H9 (cell line): ENCODE measurements around the gene ZBTB20. TPM values are rescaled to one million over a fixed set of nuclear protein-coding genes. Genes with fewer than 3 reads are reported as not detected.

Experiments
- DNase-seq: peaks from one replicate; pipeline ENCODE4 v3.0.0-alpha.2; 2017
- H2AFZ ChIP-seq: one replicate; pipeline ENCODE4 v1.6.1; 2013; ENCODE audit warnings: mild to moderate bottlenecking, low read length, control low read depth, moderate library complexity
- H2AK5ac ChIP-seq: 2 replicates; pipeline ENCODE4 v1.6.1; 2013; ENCODE audit warnings: low read length, control low read depth, mixed read lengths; ENCODE audit not compliant: insufficient read length
- H2BK120ac ChIP-seq: one replicate; pipeline ENCODE4 v1.6.1; 2013; ENCODE audit warnings: low read depth, mild to moderate bottlenecking, low read length, control low read depth, inconsistent platforms; ENCODE audit not compliant: poor library complexity, severe bottlenecking
- H2BK12ac ChIP-seq: 2 replicates; pipeline ENCODE4 v1.6.1; 2013; ENCODE audit warnings: low read length, control low read depth, mixed read lengths, low read depth; ENCODE audit not compliant: insufficient read length
- H2BK15ac ChIP-seq: 2 replicates; pipeline ENCODE4 v1.6.1; 2013; ENCODE audit warnings: low read depth, low read length, control low read depth
- H2BK20ac ChIP-seq: one replicate; pipeline ENCODE4 v1.6.1; 2013; ENCODE audit warnings: low read depth, mild to moderate bottlenecking, low read length, control low read depth, inconsistent platforms; ENCODE audit not compliant: poor library complexity, severe bottlenecking
- H2BK5ac ChIP-seq: 2 replicates; pipeline ENCODE4 v1.6.1; 2013; ENCODE audit warnings: low read length, control low read depth, mixed read lengths; ENCODE audit not compliant: insufficient read length
- H3K14ac ChIP-seq: 2 replicates; pipeline ENCODE4 v1.6.1; 2013; ENCODE audit warnings: low read length, control low read depth; ENCODE audit not compliant: insufficient read depth
- H3K18ac ChIP-seq: 2 replicates; pipeline ENCODE4 v1.6.1; 2013; ENCODE audit warnings: low read depth, mild to moderate bottlenecking, mixed read lengths, low read length, control low read depth; ENCODE audit not compliant: insufficient read length
- H3K23ac ChIP-seq: 2 replicates; pipeline ENCODE4 v1.6.1; 2013; ENCODE audit warnings: low read length, control low read depth, mixed read lengths, low read depth; ENCODE audit not compliant: insufficient read length
- H3K23me2 ChIP-seq: 2 replicates; pipeline ENCODE4 v1.6.1; 2013; ENCODE audit warnings: low read depth, mild to moderate bottlenecking, mixed read lengths, low read length, control low read depth; ENCODE audit not compliant: insufficient read length, poor library complexity, severe bottlenecking
- H3K27ac ChIP-seq: 2 replicates; pipeline ENCODE4 v1.5.1; 2013; ENCODE audit warnings: low read length, control low read depth, mixed read lengths, low read depth; ENCODE audit not compliant: insufficient read length
- H3K27me3 ChIP-seq: 2 replicates; pipeline ENCODE4 v1.6.1; 2013; ENCODE audit warnings: low read length, control low read depth, inconsistent platforms; ENCODE audit not compliant: insufficient read depth
- H3K4ac ChIP-seq: 2 replicates; pipeline ENCODE4 v1.6.1; 2013; ENCODE audit warnings: low read depth, mild to moderate bottlenecking, control low read depth, inconsistent platforms, low read length, moderate library complexity
- H3K4me1 ChIP-seq: 2 replicates; pipeline ENCODE4 v1.6.1; 2013; ENCODE audit warnings: low read length, control low read depth, inconsistent platforms; ENCODE audit not compliant: insufficient read depth
- H3K4me2 ChIP-seq: 2 replicates; pipeline ENCODE4 v1.6.1; 2013; ENCODE audit warnings: low read length, control low read depth, mixed read lengths; ENCODE audit not compliant: insufficient read length, insufficient read depth
- H3K56ac ChIP-seq: 2 replicates; pipeline ENCODE4 v1.6.1; 2013; ENCODE audit warnings: low read depth, mild to moderate bottlenecking, mixed read lengths, low read length, control low read depth; ENCODE audit not compliant: insufficient read length
- H3K79me1 ChIP-seq: 2 replicates; pipeline ENCODE4 v1.6.1; 2013; ENCODE audit warnings: low read depth, mild to moderate bottlenecking, moderate library complexity, low read length, control low read depth, inconsistent platforms; ENCODE audit not compliant: insufficient read depth, poor library complexity, severe bottlenecking
- H3K79me2 ChIP-seq: 2 replicates; pipeline ENCODE4 v1.6.1; 2013; ENCODE audit warnings: low read length, control low read depth, inconsistent platforms; ENCODE audit not compliant: insufficient read depth
- H3K9ac ChIP-seq: 2 replicates; pipeline ENCODE4 v1.6.1; 2013; ENCODE audit warnings: low read length, control low read depth, mixed read lengths; ENCODE audit not compliant: insufficient read length; ENCODE audit errors: extremely low read depth
- H3K9me3 ChIP-seq: one replicate; pipeline ENCODE4 v1.6.1; 2013; ENCODE audit warnings: low read depth, low read length, inconsistent platforms; ENCODE audit not compliant: control insufficient read depth
- H3T11ph ChIP-seq: one replicate; pipeline ENCODE4 v1.6.1; 2013; ENCODE audit warnings: mild to moderate bottlenecking, low read length, control low read depth, inconsistent platforms
- H4K20me1 ChIP-seq: one replicate; pipeline ENCODE4 v1.6.1; 2013; ENCODE audit not compliant: control insufficient read depth, insufficient read length, insufficient read depth
- H4K5ac ChIP-seq: 2 replicates; pipeline ENCODE4 v1.6.1; 2013; ENCODE audit warnings: low read depth, mild to moderate bottlenecking, mixed read lengths, low read length, control low read depth; ENCODE audit not compliant: insufficient read length
- H4K8ac ChIP-seq: replicated peaks from 2 replicates; pipeline ENCODE4 v1.6.1; 2013; ENCODE audit warnings: low read length, control low read depth, mixed read lengths, low read depth; ENCODE audit not compliant: insufficient read length
- H4K91ac ChIP-seq: 2 replicates; pipeline ENCODE4 v1.6.1; 2013; ENCODE audit warnings: low read depth, mild to moderate bottlenecking, moderate library complexity, mixed read lengths, low read length, control low read depth; ENCODE audit not compliant: insufficient read length
- H3K27ac Mint-ChIP-seq, 3 experiments: 2 replicates in 2 of 3; 3 replicates in 1 of 3; pipeline ENCODE4 v1.8.0; 2020 to 2021; ENCODE audit warnings: mixed read lengths in 3 of 3, mild to moderate bottlenecking in 1 of 3, moderate library complexity in 1 of 3
- H3K27me3 Mint-ChIP-seq: 2 replicates; pipeline ENCODE4 v1.8.0; 2021; ENCODE audit warnings: low read depth, mild to moderate bottlenecking, moderate library complexity, mixed read lengths
- H3K36me3 Mint-ChIP-seq, 3 experiments: 2 replicates in 2 of 3; 3 replicates in 1 of 3; pipeline ENCODE4 v1.8.0; 2020 to 2021; ENCODE audit warnings: low read depth in 3 of 3, mixed read lengths in 3 of 3; ENCODE audit not compliant: insufficient read depth in 1 of 3
- H3K4me1 Mint-ChIP-seq, 2 experiments: 2 replicates each; pipeline ENCODE4 v1.8.0; 2020; ENCODE audit warnings: mixed read lengths in 2 of 2
- H3K4me3 Mint-ChIP-seq, 2 experiments: 2 replicates in 1 of 2; 3 replicates in 1 of 2; pipeline ENCODE4 v1.8.0; 2020 to 2021; ENCODE audit warnings: mild to moderate bottlenecking in 2 of 2, mixed read lengths in 2 of 2, moderate library complexity in 1 of 2
- H3K9me3 Mint-ChIP-seq, 2 experiments: 2 replicates in 1 of 2; 3 replicates in 1 of 2; pipeline ENCODE4 v1.8.0; 2020; ENCODE audit warnings: mild to moderate bottlenecking in 2 of 2, mixed read lengths in 2 of 2, moderate library complexity in 1 of 2
- CTCF ChIP-seq: fragments of 200-600 bp; sonication (generic); conservative IDR thresholded peaks from 3 replicates; pipeline ENCODE4 v1.8.0; 2021; ENCODE audit warnings: antibody characterized with exemption, mild to moderate bottlenecking
- WGBS: extraction: QIAGEN DNeasy Blood & Tissue Kit; methylation state at CpG from one replicate; pipeline ENCODE4 v1.1.7; 2013; ENCODE audit warnings: missing lambda C conversion rate, low lambda C conversion rate, mixed read lengths; ENCODE audit not compliant: insufficient read length; ENCODE audit errors: extremely low coverage; 5-methylcytosine and 5-hydroxymethylcytosine counted together
- total RNA-seq: library from RNA; stranded (reverse); gene quantifications from 2 replicates; pipeline ENCODE4 v1.2.1, GENCODE V29; 2021

ZBTB20 gene
- total RNA-seq, 1 experiment from 2014 or later, result 0.70 TPM

GRCh38 chr3:115004201-115005140 lies 142.6 kb downstream of the ZBTB20 start:
- no peak overlapping the region for H4K91ac ChIP-seq

More at GRCh38 chr3:115004201-115005140, 142.6 kb downstream of the ZBTB20 start:
- H3K79me1 ChIP-seq, result no peaks in the 10 kb centered on the region
- no peak overlapping the region for H3K27ac ChIP-seq
- no peak overlapping the region for H3T11ph ChIP-seq
- H2AFZ ChIP-seq, result no peak overlapping the region
- H3K27me3 ChIP-seq, result no peaks in the 10 kb centered on the region
- no peak overlapping the region for H2AK5ac ChIP-seq
- no peaks in the 10 kb centered on the region for H3K79me2 ChIP-seq
- no peak overlapping the region for H2BK120ac ChIP-seq
- no peak for DNase-seq
- H3K27me3 Mint-ChIP-seq, result no peaks in the 10 kb centered on the region
- H3K4me3 Mint-ChIP-seq, result no peak overlapping the region
- H3K36me3 Mint-ChIP-seq, result no peaks in the 10 kb centered on the region
- H3K14ac ChIP-seq, result no peak overlapping the region
- no peak overlapping the region for H3K23ac ChIP-seq
- H3K9me3 Mint-ChIP-seq, result no peaks in the 10 kb centered on the region
- H3K4me2 ChIP-seq, result no peak overlapping the region
- no peak overlapping the region for H4K5ac ChIP-seq
- H2BK5ac ChIP-seq, result no peak overlapping the region
- H3K23me2 ChIP-seq, result no peaks in the 10 kb centered on the region
- H3K56ac ChIP-seq, result no peak overlapping the region
- no peak overlapping the region for H3K9ac ChIP-seq
- no peaks in the 10 kb centered on the region for H4K20me1 ChIP-seq
- H4K8ac ChIP-seq, result no peak overlapping the region
- H3K9me3 ChIP-seq, result no peaks in the 10 kb centered on the region
- no peak overlapping the region for H3K4ac ChIP-seq
- H3K4me1 ChIP-seq, result no peaks in the 10 kb centered on the region
- no peak overlapping the region for H2BK12ac ChIP-seq
- no peaks in the 10 kb centered on the region for H3K4me1 Mint-ChIP-seq
- TF ChIP-seq CTCF, result no peak
- whole genome bisulfite sequencing, result no CpG with 5 or more reads among the region's 2 CpGs
- no peak overlapping the region for H2BK15ac ChIP-seq
- H3K18ac ChIP-seq, result no peak overlapping the region
- no peak overlapping the region for H2BK20ac ChIP-seq
- H3K27ac Mint-ChIP-seq, result no peak overlapping the region
